ENCODE results near the gene SLC5A5. TPM values are rescaled to one million over a fixed set of nuclear protein-coding genes. Genes with fewer than 3 reads are reported as not detected.
"Not testable (repeated sequence)": the region's sequence is repeated elsewhere in the genome, so short reads cannot be mapped to it uniquely, and the experiment has no call there.

The SLC5A5 gene
- total RNA-seq, 1 donor from 2014 or later: not detected

DNA sequence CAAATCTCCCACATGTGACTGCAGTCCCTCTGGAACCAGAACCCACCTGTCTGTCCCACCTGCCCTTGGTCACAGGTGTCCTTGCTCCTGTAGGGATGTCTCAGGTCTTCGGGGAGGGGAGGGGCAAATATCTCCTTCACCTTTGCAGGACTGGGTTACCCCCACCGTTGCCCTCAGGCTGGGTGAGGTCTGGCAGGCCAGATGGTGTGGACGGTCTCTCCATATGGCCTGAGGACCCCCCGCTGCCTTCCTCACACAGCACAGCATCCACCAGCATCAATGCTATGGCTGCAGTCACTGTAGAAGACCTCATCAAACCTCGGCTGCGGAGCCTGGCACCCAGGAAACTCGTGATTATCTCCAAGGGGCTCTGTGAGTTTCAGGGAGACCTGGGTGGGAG is 10.0 kb downstream of the SLC5A5 start:
- DNase-seq (ENCODE audit: low spot score): no peak
- no peaks in the 10 kb centered on the region for H3K9me3 Mint-ChIP-seq (ENCODE audit: low read depth)
- H3K36me3 Mint-ChIP-seq (ENCODE audit: low read depth): no peaks in the 10 kb centered on the region
- H3K27ac Mint-ChIP-seq (ENCODE audit: unreplicated experiment): no peak overlapping the region
- H3K4me3 Mint-ChIP-seq (ENCODE audit: unreplicated experiment): no peak overlapping the region
- TF ChIP-seq, protein P1, sequence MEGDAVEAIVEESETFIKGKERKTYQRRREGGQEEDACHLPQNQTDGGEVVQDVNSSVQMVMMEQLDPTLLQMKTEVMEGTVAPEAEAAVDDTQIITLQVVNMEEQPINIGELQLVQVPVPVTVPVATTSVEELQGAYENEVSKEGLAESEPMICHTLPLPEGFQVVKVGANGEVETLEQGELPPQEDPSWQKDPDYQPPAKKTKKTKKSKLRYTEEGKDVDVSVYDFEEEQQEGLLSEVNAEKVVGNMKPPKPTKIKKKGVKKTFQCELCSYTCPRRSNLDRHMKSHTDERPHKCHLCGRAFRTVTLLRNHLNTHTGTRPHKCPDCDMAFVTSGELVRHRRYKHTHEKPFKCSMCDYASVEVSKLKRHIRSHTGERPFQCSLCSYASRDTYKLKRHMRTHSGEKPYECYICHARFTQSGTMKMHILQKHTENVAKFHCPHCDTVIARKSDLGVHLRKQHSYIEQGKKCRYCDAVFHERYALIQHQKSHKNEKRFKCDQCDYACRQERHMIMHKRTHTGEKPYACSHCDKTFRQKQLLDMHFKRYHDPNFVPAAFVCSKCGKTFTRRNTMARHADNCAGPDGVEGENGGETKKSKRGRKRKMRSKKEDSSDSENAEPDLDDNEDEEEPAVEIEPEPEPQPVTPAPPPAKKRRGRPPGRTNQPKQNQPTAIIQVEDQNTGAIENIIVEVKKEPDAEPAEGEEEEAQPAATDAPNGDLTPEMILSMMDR (IDR thresholded peaks at IDR 0.05): no peak
- no peaks in the 10 kb centered on the region for H3K4me1 Mint-ChIP-seq (ENCODE audit: low read depth)
- H3K27me3 Mint-ChIP-seq (ENCODE audit: low read depth): peaks cover 15% of the 10 kb centered on the region

DNA sequence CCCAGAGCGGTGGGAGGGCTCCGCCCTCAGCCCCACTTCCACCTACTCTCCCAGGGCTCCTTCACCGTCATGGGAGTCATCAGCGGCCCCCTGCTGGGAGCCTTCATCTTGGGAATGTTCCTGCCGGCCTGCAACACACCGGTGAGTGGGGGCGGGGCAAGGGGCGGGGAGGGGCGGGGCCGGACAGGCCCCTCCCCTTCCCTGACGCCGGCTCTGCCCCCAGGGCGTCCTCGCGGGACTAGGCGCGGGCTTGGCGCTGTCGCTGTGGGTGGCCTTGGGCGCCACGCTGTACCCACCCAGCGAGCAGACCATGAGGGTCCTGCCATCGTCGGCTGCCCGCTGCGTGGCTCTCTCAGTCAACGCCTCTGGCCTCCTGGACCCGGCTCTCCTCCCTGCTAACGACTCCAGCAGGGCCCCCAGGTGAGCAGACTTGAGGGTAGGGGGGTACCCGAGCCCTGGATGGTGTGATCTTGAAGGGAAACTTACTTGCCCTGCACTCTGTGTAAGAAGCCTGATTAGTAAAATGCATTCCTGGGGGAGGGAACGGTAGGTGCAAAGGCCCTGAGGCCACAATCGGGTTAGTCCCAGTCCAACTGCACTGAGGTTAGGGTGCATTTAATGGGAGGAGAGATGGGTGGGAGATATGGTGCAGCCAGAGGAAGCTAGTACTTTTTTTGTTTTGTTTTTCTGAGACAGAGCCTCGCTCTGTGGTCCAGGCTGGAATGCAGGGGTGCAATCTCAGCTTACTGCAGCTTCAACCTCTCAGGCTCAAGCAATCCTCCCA is 12.1 kb downstream of the SLC5A5 start:
- H3K27ac Mint-ChIP-seq (ENCODE audit: unreplicated experiment): no peak overlapping the region

DNA sequence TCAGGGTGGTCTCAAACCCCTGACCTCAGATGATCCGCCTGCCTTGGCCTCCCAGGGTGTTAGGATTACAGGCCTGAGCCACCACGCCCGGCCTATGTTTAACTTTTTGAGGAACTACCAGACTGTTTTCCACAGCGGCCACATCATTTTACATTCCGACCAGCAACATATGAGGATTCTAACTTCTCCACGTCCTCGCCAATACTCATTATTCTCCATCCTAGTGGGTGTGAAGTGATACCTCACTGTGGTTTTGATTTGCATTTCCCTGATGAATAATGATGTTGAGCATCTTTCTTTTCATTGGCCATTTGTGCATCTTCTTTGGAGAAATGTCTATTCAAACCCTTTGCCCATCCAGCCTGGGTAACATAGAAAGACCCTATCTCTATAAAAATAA is 14.8 kb downstream of the SLC5A5 start:
- Mint-ChIP-seq H3K4me1 (ENCODE audit: low read depth) (no peaks in the 10 kb centered on the region), H3K36me3 (ENCODE audit: low read depth) (peaks cover 2% of the 10 kb centered on the region), H3K27me3 (ENCODE audit: low read depth) (peaks cover 13% of the 10 kb centered on the region), H3K9me3 (ENCODE audit: low read depth) (no peaks in the 10 kb centered on the region), H3K27ac (ENCODE audit: unreplicated experiment) (no peak overlapping the region), H3K4me3 (ENCODE audit: unreplicated experiment) (no peak overlapping the region)
- DNase-seq (ENCODE audit: low spot score): no peak
- TF ChIP-seq, protein P1 (IDR thresholded peaks at IDR 0.05): no peak

More for the DNA sequence above, 12.1 kb downstream of the SLC5A5 start:
- peaks cover 17% of the 10 kb centered on the region for H3K27me3 Mint-ChIP-seq (ENCODE audit: low read depth)
- H3K9me3 Mint-ChIP-seq (ENCODE audit: low read depth): no peaks in the 10 kb centered on the region
- H3K4me3 Mint-ChIP-seq (ENCODE audit: unreplicated experiment): no peak overlapping the region
- no peaks in the 10 kb centered on the region for H3K4me1 Mint-ChIP-seq (ENCODE audit: low read depth)
- H3K36me3 Mint-ChIP-seq (ENCODE audit: low read depth): peaks cover 2% of the 10 kb centered on the region
- TF ChIP-seq, protein P1 (IDR thresholded peaks at IDR 0.05): no peak
- no peak for DNase-seq (ENCODE audit: low spot score)

DNA sequence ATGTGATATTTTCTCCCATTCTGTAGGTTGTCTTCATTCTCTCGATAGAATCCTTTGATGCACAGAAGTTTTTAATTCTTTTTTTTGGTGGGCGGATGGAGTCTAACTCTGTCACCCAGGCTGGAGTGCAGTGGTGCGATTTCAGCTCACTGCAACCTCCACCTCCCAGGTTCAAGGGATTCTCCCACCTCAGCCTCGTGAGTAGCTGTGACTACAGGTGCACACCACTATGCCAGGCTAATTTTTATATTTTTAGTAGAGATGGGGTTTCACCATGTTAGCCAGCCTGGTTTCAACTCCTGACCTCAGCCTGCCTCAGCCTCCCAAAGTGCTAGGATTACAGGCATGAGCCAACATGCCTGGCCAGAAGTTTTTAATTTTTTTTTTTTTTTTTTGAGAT is 15.5 kb downstream of the SLC5A5 start:
- peaks cover 16% of the 10 kb centered on the region for H3K27me3 Mint-ChIP-seq (ENCODE audit: low read depth)
- H3K4me1 Mint-ChIP-seq (ENCODE audit: low read depth); H3K36me3 Mint-ChIP-seq (ENCODE audit: low read depth); H3K9me3 Mint-ChIP-seq (ENCODE audit: low read depth); DNase-seq (ENCODE audit: low spot score); H3K4me3 Mint-ChIP-seq (ENCODE audit: unreplicated experiment); H3K27ac Mint-ChIP-seq (ENCODE audit: unreplicated experiment): not testable (repeated sequence)

DNA sequence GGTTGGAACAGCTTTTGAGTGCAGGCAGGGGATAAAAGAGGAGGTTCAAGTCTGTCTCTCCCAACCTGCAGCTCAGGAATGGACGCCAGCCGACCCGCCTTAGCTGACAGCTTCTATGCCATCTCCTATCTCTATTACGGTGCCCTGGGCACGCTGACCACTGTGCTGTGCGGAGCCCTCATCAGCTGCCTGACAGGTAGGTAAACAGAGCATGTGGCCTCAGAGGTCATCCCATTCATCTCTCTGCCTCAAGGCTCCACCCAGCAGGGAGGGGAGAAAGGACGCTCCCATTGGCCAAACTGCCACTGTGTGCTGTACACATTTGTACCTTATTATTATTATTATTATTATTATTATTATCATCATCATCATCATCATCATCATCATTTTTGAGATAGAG is 16.5 kb downstream of the SLC5A5 start:
- DNase-seq (ENCODE audit: low spot score): no peak
- Mint-ChIP-seq H3K4me1 (ENCODE audit: low read depth) (no peaks in the 10 kb centered on the region), H3K27ac (ENCODE audit: unreplicated experiment) (no peak overlapping the region), H3K9me3 (ENCODE audit: low read depth) (no peaks in the 10 kb centered on the region), H3K36me3 (ENCODE audit: low read depth) (peaks cover 2% of the 10 kb centered on the region), H3K27me3 (ENCODE audit: low read depth) (peaks cover 21% of the 10 kb centered on the region), H3K4me3 (ENCODE audit: unreplicated experiment) (no peak overlapping the region)
- TF ChIP-seq, protein P1 (IDR thresholded peaks at IDR 0.05): no peak

Measured in chondrocyte (in vitro differentiated cells).